HepG2 (cell line): ENCODE measurements around the gene BCL6. TPM values are rescaled to one million over a fixed set of nuclear protein-coding genes. Genes with fewer than 3 reads are reported as not detected.

Source experiments
- ATAD3A ChIP-seq: sonication (generic); formaldehyde crosslinking; IDR thresholded peaks from 2 replicates; pipeline ENCODE4 v1.4.0; 2020; ENCODE audit warnings: missing genetic modification reagents
- BHLHE40 ChIP-seq: IDR thresholded peaks from 2 replicates; pipeline ENCODE4 v1.6.1; 2011; ENCODE audit warnings: low read length, improper control_type of control experiment
- DNMT3B ChIP-seq: conservative IDR thresholded peaks from 2 replicates; pipeline ENCODE4 v1.6.1; 2016; ENCODE audit warnings: missing biosample characterization, control low read depth
- GATAD2A ChIP-seq: IDR thresholded peaks from 2 replicates; pipeline ENCODE4 v1.6.1; 2016
- MTF1 ChIP-seq: sonication (generic); formaldehyde crosslinking; IDR thresholded peaks from 2 replicates; pipeline ENCODE4 v1.5.0; 2020; ENCODE audit warnings: missing genetic modification reagents
- PCBP1 ChIP-seq: fragments of 200-400 bp; formaldehyde crosslinking; IDR thresholded peaks from 2 replicates; pipeline ENCODE4 v1.6.1; 2017; ENCODE audit warnings: mild to moderate bottlenecking, low read depth, low read length, borderline replicate concordance
- PHF5A ChIP-seq: IDR thresholded peaks from one replicate; pipeline ENCODE4 v1.6.1; 2018; ENCODE audit warnings: low read depth, missing genetic modification reagents; ENCODE audit not compliant: unreplicated experiment
- POLR2AphosphoS5 ChIP-seq: IDR thresholded peaks from 2 replicates; pipeline ENCODE4 v1.6.1; 2012; ENCODE audit warnings: low read depth, low read length
- SCMH1 ChIP-seq: sonication (generic); formaldehyde crosslinking; IDR thresholded peaks from 2 replicates; pipeline ENCODE4 v1.9.0; 2021; ENCODE audit warnings: missing genetic modification reagents, mild to moderate bottlenecking, borderline replicate concordance
- SKI ChIP-seq: fragments of 450-650 bp; IDR thresholded peaks from one replicate; pipeline ENCODE4 v1.6.1; 2018; ENCODE audit warnings: mild to moderate bottlenecking; ENCODE audit not compliant: partially characterized antibody
- SOX6 ChIP-seq, 2 experiments: fragments of 450-650 bp in 1 of 2; sonication (generic) in 1 of 2; formaldehyde crosslinking in 1 of 2; IDR thresholded peaks; 2 replicates each; pipeline versions ENCODE4 v1.4.0 to v1.6.1; 2017 to 2020; ENCODE audit warnings: antibody characterized with exemption in 1 of 2, mild to moderate bottlenecking in 1 of 2, missing genetic modification reagents in 1 of 2
- TBX2 ChIP-seq: sonication (generic); formaldehyde crosslinking; IDR thresholded peaks from 2 replicates; pipeline ENCODE4 v1.5.0; 2020; ENCODE audit warnings: missing genetic modification reagents, mild to moderate bottlenecking, borderline replicate concordance
- ZBTB20 ChIP-seq: sonication (generic); formaldehyde crosslinking; IDR thresholded peaks from 2 replicates; pipeline ENCODE4 v1.8.1; 2023; ENCODE audit warnings: missing genetic modification reagents, low read depth, mild to moderate bottlenecking, borderline replicate concordance
- ZMYM4 ChIP-seq: sonication (generic); formaldehyde crosslinking; IDR thresholded peaks from 2 replicates; pipeline ENCODE4 v1.8.1; 2023; ENCODE audit warnings: mild to moderate bottlenecking, missing genetic modification reagents
- ZNF121 ChIP-seq: sonication (generic); formaldehyde crosslinking; IDR thresholded peaks from 2 replicates; pipeline ENCODE4 v1.5.0; 2020; ENCODE audit warnings: mild to moderate bottlenecking, missing genetic modification reagents
- ZNF292 ChIP-seq: sonication (generic); formaldehyde crosslinking; IDR thresholded peaks from 2 replicates; pipeline ENCODE4 v1.8.1; 2022; ENCODE audit warnings: mild to moderate bottlenecking, low read depth, missing genetic modification reagents, borderline replicate concordance
- polyA plus RNA-seq, 8 experiments: library from polyadenylated mRNA; depleted of rRNA in 3 of 8; stranded (reverse) in 7 of 8; unstranded in 1 of 8; fragments of >200 nt; fragmentation: Illumina TruSeq in 4 of 8; extraction: Trizol in 4 of 8; gene quantifications; 2 replicates each; pipeline versions ENCODE4 v1.2.1 to v1.2.3, GENCODE V29; 2011 to 2016; ENCODE audit warnings: low read depth in 4 of 8, missing spikeins in 1 of 8, mixed read lengths in 1 of 8; ENCODE audit not compliant: insufficient read depth in 1 of 8
- total RNA-seq, 5 experiments: library from RNA; depleted of rRNA; stranded (reverse); fragments of >200 nt; fragmentation: Illumina TruSeq; extraction: Trizol; gene quantifications; 2 replicates each; pipeline ENCODE4 v1.2.3, GENCODE V29; 2016; ENCODE audit warnings: low read depth in 1 of 5
- TF ChIP-seq, protein P1 (sequence below): sonication (generic); formaldehyde crosslinking; IDR thresholded peaks from 2 replicates; pipeline ENCODE4 v1.4.0; 2020; ENCODE audit warnings: missing genetic modification reagents, borderline replicate concordance
- TF ChIP-seq, protein P2 (sequence below): sonication (generic); formaldehyde crosslinking; IDR thresholded peaks from 2 replicates; pipeline ENCODE4 v1.4.0; 2020; ENCODE audit warnings: missing genetic modification reagents, borderline replicate concordance
- TF ChIP-seq, protein P3 (sequence below): sonication (generic); formaldehyde crosslinking; IDR thresholded peaks from 2 replicates; pipeline ENCODE4 v1.4.0; 2020; ENCODE audit warnings: mild to moderate bottlenecking, missing genetic modification reagents, borderline replicate concordance

BCL6 gene
- total and polyA plus RNA-seq, 2 of the 13 experiments (the other 11 are each of a cell fraction or from before 2014, with no cell fraction given): 21.2 to 53.7 TPM

DNA sequence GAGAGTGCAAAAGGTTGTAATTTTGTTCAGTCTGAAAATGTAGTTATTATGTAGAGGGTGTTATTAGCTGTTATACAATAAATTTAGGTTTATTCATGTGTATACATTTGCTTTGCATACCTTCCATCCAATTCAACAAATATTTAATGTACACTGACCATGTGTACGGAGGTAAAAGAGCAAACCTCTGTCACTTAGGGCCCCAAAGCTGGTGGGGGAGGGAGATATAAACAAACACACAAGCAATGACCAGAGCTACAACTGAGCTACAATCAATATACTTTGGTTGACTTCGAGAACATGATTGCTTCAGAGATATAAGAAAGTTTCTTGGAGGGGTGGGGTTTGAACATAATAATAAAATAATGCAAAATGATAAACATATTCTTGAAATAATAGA, 17.5 kb upstream of the BCL6 start (continued):
- TF ChIP-seq, protein P1, sequence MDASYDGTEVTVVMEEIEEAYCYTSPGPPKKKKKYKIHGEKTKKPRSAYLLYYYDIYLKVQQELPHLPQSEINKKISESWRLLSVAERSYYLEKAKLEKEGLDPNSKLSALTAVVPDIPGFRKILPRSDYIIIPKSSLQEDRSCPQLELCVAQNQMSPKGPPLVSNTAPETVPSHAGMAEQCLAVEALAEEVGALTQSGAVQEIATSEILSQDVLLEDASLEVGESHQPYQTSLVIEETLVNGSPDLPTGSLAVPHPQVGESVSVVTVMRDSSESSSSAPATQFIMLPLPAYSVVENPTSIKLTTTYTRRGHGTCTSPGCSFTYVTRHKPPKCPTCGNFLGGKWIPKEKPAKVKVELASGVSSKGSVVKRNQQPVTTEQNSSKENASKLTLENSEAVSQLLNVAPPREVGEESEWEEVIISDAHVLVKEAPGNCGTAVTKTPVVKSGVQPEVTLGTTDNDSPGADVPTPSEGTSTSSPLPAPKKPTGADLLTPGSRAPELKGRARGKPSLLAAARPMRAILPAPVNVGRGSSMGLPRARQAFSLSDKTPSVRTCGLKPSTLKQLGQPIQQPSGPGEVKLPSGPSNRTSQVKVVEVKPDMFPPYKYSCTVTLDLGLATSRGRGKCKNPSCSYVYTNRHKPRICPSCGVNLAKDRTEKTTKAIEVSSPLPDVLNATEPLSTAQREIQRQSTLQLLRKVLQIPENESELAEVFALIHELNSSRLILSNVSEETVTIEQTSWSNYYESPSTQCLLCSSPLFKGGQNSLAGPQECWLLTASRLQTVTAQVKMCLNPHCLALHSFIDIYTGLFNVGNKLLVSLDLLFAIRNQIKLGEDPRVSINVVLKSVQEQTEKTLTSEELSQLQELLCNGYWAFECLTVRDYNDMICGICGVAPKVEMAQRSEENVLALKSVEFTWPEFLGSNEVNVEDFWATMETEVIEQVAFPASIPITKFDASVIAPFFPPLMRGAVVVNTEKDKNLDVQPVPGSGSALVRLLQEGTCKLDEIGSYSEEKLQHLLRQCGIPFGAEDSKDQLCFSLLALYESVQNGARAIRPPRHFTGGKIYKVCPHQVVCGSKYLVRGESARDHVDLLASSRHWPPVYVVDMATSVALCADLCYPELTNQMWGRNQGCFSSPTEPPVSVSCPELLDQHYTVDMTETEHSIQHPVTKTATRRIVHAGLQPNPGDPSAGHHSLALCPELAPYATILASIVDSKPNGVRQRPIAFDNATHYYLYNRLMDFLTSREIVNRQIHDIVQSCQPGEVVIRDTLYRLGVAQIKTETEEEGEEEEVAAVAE (CRISPR knock-in tag): no peak
- TF ChIP-seq SOX6 (IDR thresholded peaks at IDR 0.05) (no peak), SOX6 (CRISPR knock-in tag; IDR thresholded peaks at IDR 0.05) (peak; percentile 52; the same call in 1 of the 2 replicates), PHF5A (no peak), ZBTB20 (CRISPR knock-in tag) (peak; percentile 46; the same call in 1 of the 2 replicates), GATAD2A (CRISPR knock-in tag) (peak; percentile 77), SKI (no peak), MTF1 (no peak), DNMT3B (CRISPR knock-in tag) (no peak), ZNF292 (CRISPR knock-in tag) (no peak), TBX2 (no peak), SCMH1 (CRISPR knock-in tag) (no peak), PCBP1 (no peak), POLR2AphosphoS5 (no peak), ATAD3A (CRISPR knock-in tag) (no peak), ZMYM4 (CRISPR knock-in tag) (peak; percentile 51; the same call in 1 of the 2 replicates), ZNF121 (CRISPR knock-in tag) (no peak), BHLHE40 (no peak)
- TF ChIP-seq, protein P2, sequence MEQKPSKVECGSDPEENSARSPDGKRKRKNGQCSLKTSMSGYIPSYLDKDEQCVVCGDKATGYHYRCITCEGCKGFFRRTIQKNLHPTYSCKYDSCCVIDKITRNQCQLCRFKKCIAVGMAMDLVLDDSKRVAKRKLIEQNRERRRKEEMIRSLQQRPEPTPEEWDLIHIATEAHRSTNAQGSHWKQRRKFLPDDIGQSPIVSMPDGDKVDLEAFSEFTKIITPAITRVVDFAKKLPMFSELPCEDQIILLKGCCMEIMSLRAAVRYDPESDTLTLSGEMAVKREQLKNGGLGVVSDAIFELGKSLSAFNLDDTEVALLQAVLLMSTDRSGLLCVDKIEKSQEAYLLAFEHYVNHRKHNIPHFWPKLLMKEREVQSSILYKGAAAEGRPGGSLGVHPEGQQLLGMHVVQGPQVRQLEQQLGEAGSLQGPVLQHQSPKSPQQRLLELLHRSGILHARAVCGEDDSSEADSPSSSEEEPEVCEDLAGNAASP (CRISPR knock-in tag): no peak
- TF ChIP-seq, protein P3, sequence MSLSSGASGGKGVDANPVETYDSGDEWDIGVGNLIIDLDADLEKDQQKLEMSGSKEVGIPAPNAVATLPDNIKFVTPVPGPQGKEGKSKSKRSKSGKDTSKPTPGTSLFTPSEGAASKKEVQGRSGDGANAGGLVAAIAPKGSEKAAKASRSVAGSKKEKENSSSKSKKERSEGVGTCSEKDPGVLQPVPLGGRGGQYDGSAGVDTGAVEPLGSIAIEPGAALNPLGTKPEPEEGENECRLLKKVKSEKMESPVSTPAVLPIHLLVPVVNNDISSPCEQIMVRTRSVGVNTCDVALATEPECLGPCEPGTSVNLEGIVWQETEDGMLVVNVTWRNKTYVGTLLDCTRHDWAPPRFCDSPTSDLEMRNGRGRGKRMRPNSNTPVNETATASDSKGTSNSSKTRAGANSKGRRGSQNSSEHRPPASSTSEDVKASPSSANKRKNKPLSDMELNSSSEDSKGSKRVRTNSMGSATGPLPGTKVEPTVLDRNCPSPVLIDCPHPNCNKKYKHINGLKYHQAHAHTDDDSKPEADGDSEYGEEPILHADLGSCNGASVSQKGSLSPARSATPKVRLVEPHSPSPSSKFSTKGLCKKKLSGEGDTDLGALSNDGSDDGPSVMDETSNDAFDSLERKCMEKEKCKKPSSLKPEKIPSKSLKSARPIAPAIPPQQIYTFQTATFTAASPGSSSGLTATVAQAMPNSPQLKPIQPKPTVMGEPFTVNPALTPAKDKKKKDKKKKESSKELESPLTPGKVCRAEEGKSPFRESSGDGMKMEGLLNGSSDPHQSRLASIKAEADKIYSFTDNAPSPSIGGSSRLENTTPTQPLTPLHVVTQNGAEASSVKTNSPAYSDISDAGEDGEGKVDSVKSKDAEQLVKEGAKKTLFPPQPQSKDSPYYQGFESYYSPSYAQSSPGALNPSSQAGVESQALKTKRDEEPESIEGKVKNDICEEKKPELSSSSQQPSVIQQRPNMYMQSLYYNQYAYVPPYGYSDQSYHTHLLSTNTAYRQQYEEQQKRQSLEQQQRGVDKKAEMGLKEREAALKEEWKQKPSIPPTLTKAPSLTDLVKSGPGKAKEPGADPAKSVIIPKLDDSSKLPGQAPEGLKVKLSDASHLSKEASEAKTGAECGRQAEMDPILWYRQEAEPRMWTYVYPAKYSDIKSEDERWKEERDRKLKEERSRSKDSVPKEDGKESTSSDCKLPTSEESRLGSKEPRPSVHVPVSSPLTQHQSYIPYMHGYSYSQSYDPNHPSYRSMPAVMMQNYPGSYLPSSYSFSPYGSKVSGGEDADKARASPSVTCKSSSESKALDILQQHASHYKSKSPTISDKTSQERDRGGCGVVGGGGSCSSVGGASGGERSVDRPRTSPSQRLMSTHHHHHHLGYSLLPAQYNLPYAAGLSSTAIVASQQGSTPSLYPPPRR: peak; percentile 68; the same call in 1 of the 2 replicates
